Activated CD4-positive, alpha-beta memory T cell treated with anti-CD3 and anti-CD28 coated beads, Interleukin-2, amount 10 ng/mL, durations not matched to agents 7 days and 5 days (primary cell): Measurements from ENCODE around the gene RNF166. TPM values are rescaled to one million over a fixed set of nuclear protein-coding genes. Genes with fewer than 3 reads are reported as not detected.

Experiments
- CTCF ChIA-PET: fragments of 350-600 bp; sonication (Branson Sonifier 250); formaldehyde crosslinking; loops from one replicate; lab custom pipeline; 2021; ENCODE audit warnings: antibody characterized with exemption, inconsistent platforms; lab: Charles Lee
- POLR2A ChIA-PET: fragments of 350-600 bp; sonication (Branson Sonifier 250); formaldehyde crosslinking; loops from one replicate; lab custom pipeline; 2021; ENCODE audit warnings: antibody characterized with exemption; lab: Charles Lee
- DNase-seq: peaks from one replicate; pipeline ENCODE4 v3.0.0-alpha.2; 2020
- H3K27ac Mint-ChIP-seq: one replicate; pipeline ENCODE4 v1.8.0; 2021; ENCODE audit warnings: mild to moderate bottlenecking, mixed read lengths
- H3K27me3 Mint-ChIP-seq: one replicate; pipeline ENCODE4 v1.8.0; 2021; ENCODE audit warnings: mixed read lengths
- H3K36me3 Mint-ChIP-seq: one replicate; pipeline ENCODE4 v1.8.0; 2021; ENCODE audit warnings: low read depth, mixed read lengths
- H3K4me1 Mint-ChIP-seq: one replicate; pipeline ENCODE4 v1.8.0; 2021; ENCODE audit warnings: mixed read lengths
- H3K4me3 Mint-ChIP-seq: one replicate; pipeline ENCODE4 v1.8.0; 2021; ENCODE audit warnings: mild to moderate bottlenecking, mixed read lengths
- H3K9me3 Mint-ChIP-seq: one replicate; pipeline ENCODE4 v1.8.0; 2021; ENCODE audit warnings: mixed read lengths
- total RNA-seq, 2 experiments: library from RNA; stranded (reverse); gene quantifications; one replicate each; pipeline ENCODE4 v1.2.3, GENCODE V29; 2021

The RNF166 gene
- total RNA-seq, 2 experiments from 2014 or later: 155 to 156 TPM

DNA sequence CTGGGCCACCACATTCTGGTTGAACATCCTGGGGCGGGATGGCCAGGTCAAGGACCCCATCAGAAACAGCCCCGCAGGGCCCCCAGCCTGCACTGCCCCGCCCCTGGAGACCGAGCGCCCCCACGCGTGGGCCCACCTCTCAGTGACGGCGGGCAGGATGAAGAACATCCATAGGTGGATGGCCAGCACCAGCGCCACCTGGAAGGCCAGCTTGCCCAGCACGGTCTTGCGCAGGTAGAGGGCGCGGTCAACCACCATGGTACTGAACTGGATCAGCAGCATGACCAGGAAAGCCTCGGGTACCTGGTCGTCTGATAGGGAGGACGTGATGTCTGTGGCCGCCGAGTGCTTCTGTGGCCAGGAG is 13.7 kb upstream of the RNF166 start:
- H3K4me1 Mint-ChIP-seq: peaks cover 8% of the 10 kb centered on the region
- no peak overlapping the region for H3K4me3 Mint-ChIP-seq
- no peak for DNase-seq
- H3K9me3 Mint-ChIP-seq: no peaks in the 10 kb centered on the region
- no peak overlapping the region for H3K27ac Mint-ChIP-seq
- ChIA-PET CTCF (interaction anchor here (3.2 kb wide), 1 partner anchor 17 kb away, joined by 9 read pairs; no protein-coding TSS in a partner anchor), POLR2A (no interaction called here)
- H3K27me3 Mint-ChIP-seq: no peaks in the 10 kb centered on the region
- peaks cover 62% of the 10 kb centered on the region for H3K36me3 Mint-ChIP-seq

DNA sequence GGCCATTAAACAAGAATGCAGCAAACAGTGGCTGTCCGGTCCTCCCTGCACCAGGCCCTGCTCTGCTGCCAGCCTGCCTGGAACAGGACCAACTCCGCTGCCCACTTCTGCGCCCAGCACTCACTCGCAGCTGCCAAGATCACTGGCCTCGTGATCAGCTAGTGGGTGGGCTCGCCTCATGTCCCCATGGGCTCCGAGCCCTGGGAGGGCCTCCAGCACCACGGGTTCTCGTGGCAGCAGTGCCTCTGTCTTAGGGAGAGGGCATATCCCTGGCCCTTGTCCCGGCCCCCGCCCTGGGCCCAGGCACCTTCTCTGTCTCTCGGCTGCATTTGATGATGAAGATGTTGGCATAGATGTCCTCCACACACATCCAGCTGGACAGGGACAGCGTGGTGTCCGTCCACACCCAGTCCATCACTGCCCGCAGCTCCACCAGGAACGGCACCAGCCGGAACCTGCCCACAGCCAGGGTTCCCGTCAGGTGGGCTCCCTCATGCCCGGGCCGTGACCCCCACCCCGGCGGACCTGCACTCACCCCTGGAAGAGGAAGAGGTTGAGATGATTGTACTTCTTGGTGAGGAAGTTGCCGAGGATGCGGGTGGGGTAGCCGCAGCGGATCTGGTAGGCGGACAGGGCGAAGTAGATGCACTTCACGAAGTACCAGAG is 13.2 kb upstream of the RNF166 start:
- ChIA-PET CTCF (interaction anchor here (0.9 to 3.2 kb wide), 3 partner anchors 17 to 64 kb away, joined by 3 to 9 read pairs (median 4); no protein-coding TSS in a partner anchor), POLR2A (interaction anchor here (0.5 to 1.7 kb wide), 2 partner anchors 13 to 16 kb away, joined by 3 to 4 read pairs; no protein-coding TSS in a partner anchor)
- H3K27ac Mint-ChIP-seq: no peak overlapping the region
- no peaks in the 10 kb centered on the region for H3K9me3 Mint-ChIP-seq
- no peak for DNase-seq
- no peaks in the 10 kb centered on the region for H3K27me3 Mint-ChIP-seq
- peaks cover 8% of the 10 kb centered on the region for H3K4me1 Mint-ChIP-seq
- H3K36me3 Mint-ChIP-seq: peaks cover 57% of the 10 kb centered on the region
- H3K4me3 Mint-ChIP-seq: no peak overlapping the region

DNA sequence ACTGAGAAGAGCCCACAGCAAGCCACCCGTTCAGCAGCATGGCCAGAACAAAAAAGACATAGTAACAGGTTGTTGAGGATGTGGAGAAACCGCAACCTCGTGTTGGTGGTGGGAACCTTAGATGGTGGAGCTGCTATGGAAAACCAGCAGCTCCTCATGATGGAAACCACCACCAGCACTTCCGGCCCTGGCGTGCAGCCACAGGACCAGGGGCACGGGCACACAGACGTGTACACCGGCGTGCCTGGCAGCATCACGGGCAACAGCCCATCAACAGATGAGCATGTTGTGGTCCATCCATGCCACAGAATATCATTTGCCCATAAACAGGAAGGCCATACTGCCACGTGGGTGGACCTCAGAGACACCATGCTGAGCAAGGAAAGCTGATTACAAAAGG is 12.0 kb upstream of the RNF166 start:
- H3K4me3 Mint-ChIP-seq: no peak overlapping the region
- peaks cover 8% of the 10 kb centered on the region for H3K4me1 Mint-ChIP-seq
- ChIA-PET POLR2A (interaction anchor here (0.9 to 1.7 kb wide), 3 partner anchors 14 to 92 kb away, joined by 3 to 5 read pairs (median 4); no protein-coding TSS in a partner anchor), CTCF (interaction anchor here (0.9 to 1.2 kb wide), 2 partner anchors 19 to 65 kb away, joined by 3 to 4 read pairs; no protein-coding TSS in a partner anchor)
- DNase-seq: no peak
- no peaks in the 10 kb centered on the region for H3K9me3 Mint-ChIP-seq
- peak overlapping the region; percentile 18 for H3K27ac Mint-ChIP-seq
- peaks cover 50% of the 10 kb centered on the region for H3K36me3 Mint-ChIP-seq
- H3K27me3 Mint-ChIP-seq: no peaks in the 10 kb centered on the region

DNA sequence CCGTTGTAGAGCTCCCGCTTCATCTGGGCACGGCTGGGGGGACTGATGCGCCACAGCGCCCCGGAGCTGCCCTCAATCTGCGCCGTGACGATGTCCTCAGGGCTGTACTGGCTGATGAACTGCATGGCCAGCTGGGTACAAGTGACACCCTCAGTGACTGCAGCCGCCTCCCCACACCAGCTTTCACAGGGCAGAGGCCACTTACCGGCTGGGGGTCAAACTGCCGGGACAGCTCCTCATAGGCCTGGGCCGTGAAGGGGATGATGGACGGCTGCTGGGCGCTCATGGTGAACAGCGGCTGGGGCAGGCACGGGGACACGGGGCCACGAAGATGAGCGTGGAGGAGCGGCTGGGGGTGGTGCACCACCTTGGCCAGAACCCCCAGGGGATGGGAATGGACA is 10.4 kb upstream of the RNF166 start:
- H3K27ac Mint-ChIP-seq: no peak overlapping the region
- H3K27me3 Mint-ChIP-seq: no peaks in the 10 kb centered on the region
- no peak overlapping the region for H3K4me3 Mint-ChIP-seq
- no peak for DNase-seq
- peaks cover 47% of the 10 kb centered on the region for H3K36me3 Mint-ChIP-seq
- no peaks in the 10 kb centered on the region for H3K9me3 Mint-ChIP-seq
- ChIA-PET POLR2A (interaction anchor here (1.0 kb wide), 1 partner anchor 16 kb away, joined by 3 read pairs; no protein-coding TSS in a partner anchor), CTCF (interaction anchor here (1.5 kb wide), 1 partner anchor 21 kb away, joined by 3 read pairs; no protein-coding TSS in a partner anchor)
- peaks cover 9% of the 10 kb centered on the region for H3K4me1 Mint-ChIP-seq

DNA sequence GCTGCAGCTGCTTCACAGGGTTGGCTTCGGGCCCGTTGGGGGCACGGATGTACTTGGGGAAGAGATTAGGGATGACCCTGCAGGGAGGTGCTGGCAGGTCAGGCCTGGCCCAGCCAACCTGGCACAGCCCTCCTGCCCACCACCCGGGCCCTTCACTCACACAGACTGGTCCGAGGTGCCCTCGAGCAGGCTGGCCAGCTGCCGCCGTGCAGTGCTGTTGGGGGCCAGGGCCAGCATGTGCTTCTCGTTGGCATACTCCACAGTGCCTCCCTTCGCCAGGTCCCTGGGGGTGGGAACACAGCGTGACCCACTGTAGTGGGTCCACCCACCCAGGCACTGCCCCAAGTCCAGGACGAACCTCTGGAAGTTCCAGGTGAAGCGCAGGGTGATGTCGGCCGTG is 10.0 kb upstream of the RNF166 start:
- POLR2A ChIA-PET: no interaction called here
- peaks cover 47% of the 10 kb centered on the region for H3K36me3 Mint-ChIP-seq
- no peak overlapping the region for H3K27ac Mint-ChIP-seq

DNA sequence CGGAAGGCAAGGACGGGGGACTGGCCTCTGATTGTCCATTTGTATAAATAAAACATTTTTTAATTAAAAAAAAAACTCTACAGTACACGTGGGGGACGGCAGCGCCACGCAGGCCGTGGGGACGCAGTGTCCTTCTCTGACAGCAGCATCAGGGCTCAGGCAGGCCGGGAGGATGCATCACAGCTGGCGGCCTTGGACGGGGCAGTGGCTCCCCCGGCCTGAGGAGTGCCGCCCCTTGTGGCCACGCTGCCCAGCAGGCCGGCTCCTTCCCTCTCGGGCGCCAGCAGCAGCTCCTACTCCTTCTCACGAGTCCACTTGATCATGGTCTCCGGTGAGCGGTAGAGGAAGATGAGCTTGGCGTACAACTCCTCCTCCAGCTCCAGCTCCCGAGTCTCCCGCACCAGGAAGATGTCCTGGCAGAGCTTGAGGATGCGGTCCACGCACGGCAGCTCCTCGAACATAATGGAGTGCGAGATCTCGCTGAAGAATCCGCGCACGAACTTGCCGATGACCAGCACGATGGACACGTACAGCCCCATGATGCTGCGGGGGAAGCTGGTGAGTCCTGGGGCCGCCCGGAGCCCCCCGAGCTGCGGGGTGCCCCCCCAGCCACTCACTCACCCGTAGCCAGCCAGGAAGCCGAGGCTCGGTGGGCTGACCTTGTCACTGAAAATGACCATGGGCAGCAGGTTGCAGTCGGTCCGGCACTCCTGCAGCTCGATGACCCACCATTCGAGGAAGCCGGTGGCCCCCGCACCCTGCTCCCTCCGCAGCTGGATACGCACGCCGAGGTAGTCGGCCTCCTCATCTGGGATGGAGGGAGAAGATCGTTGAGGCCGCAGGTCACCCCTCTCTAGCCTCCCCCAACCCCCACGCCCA is 9.3 kb upstream of the RNF166 start:
- Mint-ChIP-seq H3K4me1 (peaks cover 9% of the 10 kb centered on the region), H3K4me3 (no peak overlapping the region), H3K27ac (no peak overlapping the region), H3K27me3 (no peaks in the 10 kb centered on the region), H3K9me3 (no peaks in the 10 kb centered on the region), H3K36me3 (peaks cover 44% of the 10 kb centered on the region)
- POLR2A ChIA-PET: interaction anchor here (0.8 to 1.8 kb wide), 3 partner anchors 8 to 145 kb away, joined by 3 to 6 read pairs (median 4); partner anchors contain the start of gene ZC3H18
- DNase-seq: no peak
- CTCF ChIA-PET: interaction anchor here (1.1 kb wide), 1 partner anchor 22 kb away, joined by 5 read pairs; no protein-coding TSS in a partner anchor

More for the DNA sequence above, 10.0 kb upstream of the RNF166 start:
- Mint-ChIP-seq H3K27me3 (no peaks in the 10 kb centered on the region), H3K4me1 (peaks cover 9% of the 10 kb centered on the region), H3K9me3 (no peaks in the 10 kb centered on the region), H3K4me3 (no peak overlapping the region)
- CTCF ChIA-PET: interaction anchor here (1.1 to 1.5 kb wide), 1 partner anchor 21 kb away, joined by 3 to 5 read pairs; no protein-coding TSS in a partner anchor
- DNase-seq: no peak

DNA sequence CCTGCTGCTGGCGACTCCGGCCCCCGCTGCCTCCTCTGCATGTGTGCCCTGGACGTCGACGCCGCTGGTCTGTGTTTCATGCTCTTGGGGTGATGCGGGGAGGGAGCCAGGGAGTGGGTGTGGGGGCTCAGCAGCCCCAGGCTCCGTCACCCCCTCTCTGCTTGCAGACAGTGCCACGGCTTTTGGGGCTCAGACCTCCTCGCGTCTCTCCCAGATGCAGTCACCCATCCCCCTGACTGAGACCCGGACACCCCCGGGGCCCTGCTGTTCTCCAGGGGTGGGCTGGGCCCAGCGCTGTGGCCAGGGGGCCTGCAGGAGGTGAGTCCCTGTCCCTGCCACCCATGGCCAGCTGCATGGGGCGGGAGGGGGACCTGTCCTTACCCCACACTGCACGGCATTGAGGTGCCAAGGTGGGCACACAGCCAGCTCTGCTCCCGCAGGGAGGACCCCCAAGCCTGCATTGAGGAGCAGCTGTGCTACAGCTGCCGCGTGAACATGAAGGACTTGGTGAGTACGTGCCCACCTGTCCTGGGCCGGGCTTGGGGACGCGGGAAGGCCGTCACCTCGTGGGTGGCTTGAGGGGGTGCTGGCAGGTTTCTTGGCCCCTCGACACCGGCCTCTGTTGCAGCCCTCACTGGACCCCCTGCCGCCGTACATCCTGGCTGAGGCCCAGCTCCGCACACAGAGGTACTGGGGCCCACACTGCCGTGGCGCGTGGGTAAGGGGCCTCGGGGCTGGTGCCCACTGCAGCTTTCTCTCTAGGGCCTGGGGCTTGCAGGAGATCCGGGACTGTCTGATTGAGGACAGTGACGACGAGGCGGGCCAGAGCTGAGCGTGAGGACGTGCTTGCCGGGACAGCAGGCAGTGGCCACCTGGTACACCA is 8.5 kb upstream of the RNF166 start:
- H3K9me3 Mint-ChIP-seq: no peaks in the 10 kb centered on the region
- ChIA-PET CTCF (interaction anchor here (1.1 kb wide), 1 partner anchor 23 kb away, joined by 5 read pairs; no protein-coding TSS in a partner anchor), POLR2A (interaction anchor here (0.8 to 1.8 kb wide), 4 partner anchors 7 to 144 kb away, joined by 3 to 6 read pairs (median 4); partner anchors contain the start of gene ZC3H18)

DNA sequence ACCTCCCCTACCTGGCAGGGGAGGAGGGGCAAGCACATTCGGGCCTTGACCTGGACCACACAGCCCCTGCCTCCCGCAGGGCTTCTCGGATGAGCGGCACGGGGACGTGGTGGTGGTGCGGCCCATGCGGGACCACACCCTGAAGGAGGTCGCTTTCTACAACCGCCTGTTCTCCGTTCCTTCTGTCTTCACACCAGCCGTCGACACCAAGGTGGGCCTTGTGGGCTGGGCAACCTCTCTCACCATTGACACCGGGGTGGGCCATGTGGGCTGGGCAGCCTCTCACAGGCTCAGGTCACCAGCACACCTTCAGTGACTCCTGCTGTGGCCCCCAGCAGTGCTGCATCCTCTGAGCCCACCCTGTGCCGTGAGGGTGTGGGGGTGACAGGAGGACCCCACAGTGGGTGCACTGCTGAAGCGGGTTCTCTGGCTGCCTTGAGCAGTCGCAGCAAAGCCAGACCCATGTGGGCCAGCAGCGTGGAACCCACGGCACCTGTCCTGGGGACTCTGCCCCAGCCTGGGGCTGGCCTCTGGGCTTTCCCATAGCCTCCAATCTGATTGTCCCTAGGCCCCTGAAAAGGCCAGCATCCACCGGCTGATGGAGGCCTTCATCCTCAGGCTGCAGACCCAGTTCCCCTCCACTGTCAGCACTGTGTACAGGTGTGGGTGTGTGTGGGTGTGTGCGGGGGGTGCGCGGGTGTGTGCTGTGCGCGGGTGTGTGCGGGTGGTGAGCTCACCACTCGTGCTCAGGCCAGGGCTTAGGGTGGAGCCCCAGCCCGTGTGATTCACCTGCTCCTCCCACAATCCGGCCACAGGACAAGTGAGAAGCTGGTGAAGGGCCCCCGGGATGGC is 7.6 kb upstream of the RNF166 start:
- Mint-ChIP-seq H3K27ac (no peak overlapping the region), H3K9me3 (no peaks in the 10 kb centered on the region), H3K27me3 (no peaks in the 10 kb centered on the region), H3K4me1 (peaks cover 13% of the 10 kb centered on the region), H3K4me3 (no peak overlapping the region), H3K36me3 (peaks cover 30% of the 10 kb centered on the region)
- DNase-seq: no peak
- CTCF ChIA-PET: no interaction called here
- POLR2A ChIA-PET: interaction anchor here (0.9 to 1.8 kb wide), 2 partner anchors 9 to 13 kb away, joined by 3 to 6 read pairs; no protein-coding TSS in a partner anchor

More for the DNA sequence above, 8.5 kb upstream of the RNF166 start:
- Mint-ChIP-seq H3K4me1 (peaks cover 11% of the 10 kb centered on the region), H3K36me3 (peaks cover 38% of the 10 kb centered on the region), H3K27me3 (no peaks in the 10 kb centered on the region), H3K4me3 (no peak overlapping the region), H3K27ac (no peak overlapping the region)
- no peak for DNase-seq

DNA sequence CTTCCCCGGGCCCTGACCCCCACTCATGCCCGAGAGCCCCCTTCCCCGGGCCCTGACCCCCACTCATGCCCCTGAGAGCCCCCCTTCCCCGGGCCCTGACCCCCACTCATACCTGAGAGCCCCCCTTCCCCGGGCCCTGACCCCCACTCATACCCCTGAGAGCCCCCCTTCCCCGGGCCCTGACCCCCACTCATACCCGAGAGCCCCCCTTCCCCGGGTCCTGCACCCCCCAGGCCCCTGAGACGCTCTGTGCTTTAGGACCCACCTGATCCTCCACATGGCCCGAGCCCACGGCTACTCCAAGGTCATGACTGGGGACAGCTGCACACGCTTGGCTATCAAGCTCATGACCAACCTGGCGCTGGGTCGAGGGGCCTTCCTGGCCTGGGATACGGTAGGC is 6.8 kb upstream of the RNF166 start:
- no peak overlapping the region for H3K27ac Mint-ChIP-seq
- ChIA-PET CTCF (no interaction called here), POLR2A (interaction anchor here (0.6 kb wide), 1 partner anchor 12 kb away, joined by 3 read pairs; no protein-coding TSS in a partner anchor)
- no peaks in the 10 kb centered on the region for H3K27me3 Mint-ChIP-seq
- no peak overlapping the region for H3K4me3 Mint-ChIP-seq
- no peak for DNase-seq
- no peaks in the 10 kb centered on the region for H3K9me3 Mint-ChIP-seq
- H3K4me1 Mint-ChIP-seq: peaks cover 6% of the 10 kb centered on the region
- H3K36me3 Mint-ChIP-seq: peaks cover 22% of the 10 kb centered on the region

DNA sequence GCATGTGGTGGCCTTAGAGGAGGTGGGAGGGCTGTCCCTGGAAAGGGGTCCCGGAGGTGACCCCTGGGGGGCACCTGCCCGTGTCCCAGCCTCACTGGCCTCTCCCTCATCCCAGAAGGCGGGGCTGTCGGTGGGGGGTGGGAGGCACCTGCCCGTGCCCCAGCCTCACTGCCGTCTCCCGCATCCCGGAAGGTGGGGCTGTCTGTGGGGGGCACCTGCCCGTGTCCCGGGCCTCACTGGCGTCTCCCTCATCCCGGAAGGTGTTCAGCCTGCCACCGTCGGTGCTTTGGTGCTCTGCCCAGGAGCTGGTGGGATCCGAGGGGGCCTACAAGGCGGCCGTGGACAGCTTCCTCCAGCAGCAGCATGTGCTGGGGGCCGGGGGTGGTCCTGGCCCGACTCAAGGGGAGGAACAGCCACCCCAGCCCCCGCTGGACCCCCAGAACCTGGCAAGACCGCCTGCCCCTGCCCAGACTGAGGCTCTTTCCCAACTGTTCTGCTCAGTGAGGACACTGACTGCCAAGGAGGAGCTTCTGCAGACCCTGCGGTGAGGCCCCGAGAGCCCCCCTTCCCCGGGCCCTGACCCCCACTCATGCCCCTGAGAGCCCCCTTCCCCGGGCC is 6.3 kb upstream of the RNF166 start:
- POLR2A ChIA-PET: interaction anchor here (0.6 kb wide), 1 partner anchor 11 kb away, joined by 3 read pairs; no protein-coding TSS in a partner anchor
- Mint-ChIP-seq H3K4me1 (peaks cover 6% of the 10 kb centered on the region), H3K27me3 (no peaks in the 10 kb centered on the region), H3K4me3 (no peak overlapping the region), H3K27ac (no peak overlapping the region), H3K9me3 (no peaks in the 10 kb centered on the region), H3K36me3 (peaks cover 19% of the 10 kb centered on the region)
- CTCF ChIA-PET: no interaction called here
- DNase-seq: no peak
